NCI-H2107 treated with DMSO at 0.1 percent for 48 hours (cell line): ENCODE results near the gene TNNT1.
A peak's percentile ranks its signal among the peaks of the same experiment; 100 is the strongest.
"Not testable (repeated sequence)": the region's sequence is repeated elsewhere in the genome, so short reads cannot be mapped to it uniquely, and the experiment has no call there.

Source experiments
- DNase-seq: peaks from one replicate; lab custom pipeline; 2025; ENCODE audit not compliant: unreplicated experiment; lab: John Stamatoyannopoulos, UW

TNNT1 gene

GRCh38 chr19:55171440-55171839 is 22.4 kb upstream of the TNNT1 start:
- DNase-seq, result no peak

GRCh38 chr19:55169136-55169535 is 20.1 kb upstream of the TNNT1 start:
- no peak for DNase-seq

- DNase-seq, result peak; percentile 81
These were observed 17.7 kb upstream of the TNNT1 start, which contains the start of gene DNAAF3 for GRCh38 chr19:55166530-55167268. DNAAF3 (minus strand) TSS chr19:55166613; CDS start chr19:55166413, 200 bp downstream.

GRCh38 chr19:55165952-55166529 is 17.0 kb upstream of the TNNT1 start:
- DNase-seq, result peak; percentile 49

GRCh38 chr19:55161571-55162322 is 12.7 kb upstream of the TNNT1 start:
- no peak for DNase-seq

- DNase-seq, result no peak
These were observed 12.0 kb upstream of the TNNT1 start for GRCh38 chr19:55160986-55161365.

- peak; percentile 78 for DNase-seq
These were observed 11.4 kb upstream of the TNNT1 start for GRCh38 chr19:55160128-55160985.

- DNase-seq, result no peak
These were observed 10.1 kb upstream of the TNNT1 start for GRCh38 chr19:55158848-55159749.

GRCh38 chr19:55158423-55158822 is 9.4 kb upstream of the TNNT1 start:
- DNase-seq, result no peak

- DNase-seq, result no peak
These were observed 8.3 kb upstream of the TNNT1 start, which contains the start of gene TNNI3 for GRCh38 chr19:55157064-55157908. TNNI3 (minus strand) TSS chr19:55157732; CDS start chr19:55157589, 143 bp downstream.

GRCh38 chr19:55156202-55157063 is 7.4 kb upstream of the TNNT1 start:
- peak; percentile 30 for DNase-seq

GRCh38 chr19:55155784-55156183 is 6.8 kb upstream of the TNNT1 start:
- DNase-seq, result not testable (repeated sequence)

GRCh38 chr19:55153652-55154264 is 4.8 kb upstream of the TNNT1 start:
- no peak for DNase-seq

GRCh38 chr19:55152017-55152416 is 3.0 kb upstream of the TNNT1 start:
- DNase-seq, result no peak

GRCh38 chr19:55147545-55148251 is 1.3 kb downstream of the TNNT1 start:
- no peak for DNase-seq

- no peak for DNase-seq
These were observed 2.2 kb downstream of the TNNT1 start for GRCh38 chr19:55146705-55147273.
